Measurements from ENCODE around the gene GPR155. TPM values are rescaled to one million over a fixed set of nuclear protein-coding genes. Genes with fewer than 3 reads are reported as not detected.
A peak's percentile ranks its signal among the peaks of the same experiment; 100 is the strongest.

The GPR155 gene
- total and polyA plus RNA-seq, 9 of the 15 experiments (the other 6 are each of a cell fraction or from before 2014, with no cell fraction given) = 0.04 to 0.40 (median 0.11) TPM; not detected in 1

DNA sequence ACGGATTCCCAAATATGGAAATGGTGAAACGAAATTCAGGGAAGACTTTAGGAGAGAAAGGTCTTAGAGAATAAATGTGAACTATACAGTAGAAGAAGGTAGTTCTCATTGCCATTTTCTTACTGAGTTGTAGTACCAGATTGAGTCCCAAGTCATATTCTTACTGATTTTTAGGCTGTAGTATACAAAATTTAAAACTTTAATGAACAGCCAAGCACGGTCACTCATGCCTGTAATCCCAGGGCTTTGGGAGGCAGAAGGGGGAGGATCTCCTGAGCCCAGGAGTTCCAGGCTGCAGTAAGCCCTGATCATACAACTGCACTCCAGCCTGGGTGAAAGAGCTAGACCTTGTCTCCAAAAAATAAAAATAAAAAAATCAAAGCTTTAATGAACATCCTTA, 89.1 kb downstream of the GPR155 start (continued):
- no peak for TF ChIP-seq CBFA2T3 (IDR thresholded peaks at IDR 0.05)

DNA sequence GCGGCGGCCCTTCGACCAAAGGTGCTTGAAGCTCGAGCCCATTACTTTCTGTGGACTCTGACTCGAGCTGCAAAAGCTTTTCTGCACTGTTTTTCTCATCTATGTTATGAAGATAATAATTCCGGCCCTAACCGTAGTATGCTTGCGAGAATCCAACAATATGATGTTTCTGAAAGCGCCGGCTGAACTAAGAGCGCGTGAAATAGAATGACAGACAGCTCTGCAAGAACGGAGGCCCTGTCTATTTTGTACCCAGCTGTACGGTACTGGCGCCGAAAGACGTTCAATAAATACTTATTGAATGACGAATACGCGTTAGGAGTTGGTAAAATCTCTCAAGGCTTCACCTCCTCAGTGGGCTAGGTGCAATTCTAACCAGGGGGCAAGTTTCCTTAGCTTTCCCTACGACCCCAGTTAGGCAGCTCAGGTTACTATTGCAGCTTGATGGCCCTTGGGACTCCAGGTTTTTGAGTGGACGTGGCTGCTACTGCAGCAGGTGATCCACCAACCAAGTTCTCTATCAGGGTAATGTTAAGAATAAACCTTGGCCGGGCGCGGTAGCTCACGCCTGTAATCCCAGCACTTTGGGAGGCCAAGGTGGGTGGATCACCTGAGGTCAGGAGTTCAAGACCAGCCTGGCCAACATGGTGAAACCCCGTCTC, 90.7 kb downstream of the GPR155 start:
- Histone ChIP-seq H3K4me3 (peak overlapping the region; percentile 76), H3K4me1 (replicated peaks in 1 of 2; ENCODE audit: control insufficient read depth in 2 of 2, insufficient read depth in 2 of 2, low read length in 2 of 2) (peaks cover 4 to 5% of the 10 kb centered on the region in 2 experiments; a peak in 1 of 5 replicates), H2AFZ (ENCODE audit: low read depth, low read length) (peak overlapping the region; percentile 95), H4K20me1 (replicated peaks; ENCODE audit: control insufficient read depth, insufficient read depth, low read length) (no peaks in the 10 kb centered on the region), H3K27ac (ENCODE audit: extremely low read depth, low read depth, low read length) (peak overlapping the region; percentile 78), H3K4me2 (ENCODE audit: insufficient read depth, low read length) (peak overlapping the region; percentile 92), H3K9ac (ENCODE audit: insufficient read depth in 1 of 2, low read depth in 2 of 2, low read length in 2 of 2) (peak overlapping the region; percentile 84 to 96), H3K9me3 (replicated peaks; ENCODE audit: control insufficient read depth, insufficient read depth, low read depth, low read length) (no peaks in the 10 kb centered on the region), H3K36me3 (ENCODE audit: control insufficient read depth, insufficient read depth, low read length) (no peaks in the 10 kb centered on the region), H3K79me2 (ENCODE audit: control insufficient read depth, insufficient read depth, low read length) (peaks cover 31% of the 10 kb centered on the region), H3K27me3 (ENCODE audit: control insufficient read depth in 2 of 2, insufficient read depth in 2 of 2, low read length in 2 of 2) (no peaks in the 10 kb centered on the region), H3K9me1 (ENCODE audit: control insufficient read depth, insufficient read depth, low read length) (no peaks in the 10 kb centered on the region)
- ChIA-PET POLR2A (interaction anchor here (0.6 to 1.6 kb wide), 12 partner anchors 9 to 335 kb away, joined by 3 to 10 read pairs (median 3); no protein-coding TSS in a partner anchor), CTCF (ENCODE audit: low intra/inter-chr PET ratio) (no interaction called here)
- ATAC-seq (peak; percentile 68), FAIRE-seq (no peak), DNase-seq (ENCODE audit: extremely low read depth in 1 of 4, low spot score in 3 of 4) (peak in 2 of 4 experiments; percentile 17 to 31)
- BruUV-seq (replicated peaks) = TSS peak; percentile 63
- in situ Hi-C loops (cut with MboI) = no loop called here
- intact Hi-C loops (cut with micrococcal nuclease) = no loop called here
- 9% methylated on average over 27 of the region's 27 CpGs for WGBS (ENCODE audit: insufficient coverage, low coverage, missing lambda C conversion rate)
- TF ChIP-seq, protein P1, sequence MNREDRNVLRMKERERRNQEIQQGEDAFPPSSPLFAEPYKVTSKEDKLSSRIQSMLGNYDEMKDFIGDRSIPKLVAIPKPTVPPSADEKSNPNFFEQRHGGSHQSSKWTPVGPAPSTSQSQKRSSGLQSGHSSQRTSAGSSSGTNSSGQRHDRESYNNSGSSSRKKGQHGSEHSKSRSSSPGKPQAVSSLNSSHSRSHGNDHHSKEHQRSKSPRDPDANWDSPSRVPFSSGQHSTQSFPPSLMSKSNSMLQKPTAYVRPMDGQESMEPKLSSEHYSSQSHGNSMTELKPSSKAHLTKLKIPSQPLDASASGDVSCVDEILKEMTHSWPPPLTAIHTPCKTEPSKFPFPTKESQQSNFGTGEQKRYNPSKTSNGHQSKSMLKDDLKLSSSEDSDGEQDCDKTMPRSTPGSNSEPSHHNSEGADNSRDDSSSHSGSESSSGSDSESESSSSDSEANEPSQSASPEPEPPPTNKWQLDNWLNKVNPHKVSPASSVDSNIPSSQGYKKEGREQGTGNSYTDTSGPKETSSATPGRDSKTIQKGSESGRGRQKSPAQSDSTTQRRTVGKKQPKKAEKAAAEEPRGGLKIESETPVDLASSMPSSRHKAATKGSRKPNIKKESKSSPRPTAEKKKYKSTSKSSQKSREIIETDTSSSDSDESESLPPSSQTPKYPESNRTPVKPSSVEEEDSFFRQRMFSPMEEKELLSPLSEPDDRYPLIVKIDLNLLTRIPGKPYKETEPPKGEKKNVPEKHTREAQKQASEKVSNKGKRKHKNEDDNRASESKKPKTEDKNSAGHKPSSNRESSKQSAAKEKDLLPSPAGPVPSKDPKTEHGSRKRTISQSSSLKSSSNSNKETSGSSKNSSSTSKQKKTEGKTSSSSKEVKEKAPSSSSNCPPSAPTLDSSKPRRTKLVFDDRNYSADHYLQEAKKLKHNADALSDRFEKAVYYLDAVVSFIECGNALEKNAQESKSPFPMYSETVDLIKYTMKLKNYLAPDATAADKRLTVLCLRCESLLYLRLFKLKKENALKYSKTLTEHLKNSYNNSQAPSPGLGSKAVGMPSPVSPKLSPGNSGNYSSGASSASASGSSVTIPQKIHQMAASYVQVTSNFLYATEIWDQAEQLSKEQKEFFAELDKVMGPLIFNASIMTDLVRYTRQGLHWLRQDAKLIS (CRISPR knock-in tag; IDR thresholded peaks at IDR 0.05) = peak; percentile 39; the same call in 1 of the 2 replicates
- peak; percentile 86; the same call in 1 of the 2 replicates for TF ChIP-seq TGIF2 (CRISPR knock-in tag; IDR thresholded peaks at IDR 0.05)
- TF ChIP-seq, protein P2, sequence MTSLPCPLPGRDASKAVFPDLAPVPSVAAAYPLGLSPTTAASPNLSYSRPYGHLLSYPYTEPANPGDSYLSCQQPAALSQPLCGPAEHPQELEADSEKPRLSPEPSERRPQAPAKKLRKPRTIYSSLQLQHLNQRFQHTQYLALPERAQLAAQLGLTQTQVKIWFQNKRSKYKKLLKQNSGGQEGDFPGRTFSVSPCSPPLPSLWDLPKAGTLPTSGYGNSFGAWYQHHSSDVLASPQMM (CRISPR knock-in tag; IDR thresholded peaks at IDR 0.05) = no peak
- TF ChIP-seq POLR3A (IDR thresholded peaks at IDR 0.05; ENCODE audit: borderline replicate concordance, extremely low read depth, insufficient read depth, insufficient read length) = no peak
- TF ChIP-seq, protein P3, sequence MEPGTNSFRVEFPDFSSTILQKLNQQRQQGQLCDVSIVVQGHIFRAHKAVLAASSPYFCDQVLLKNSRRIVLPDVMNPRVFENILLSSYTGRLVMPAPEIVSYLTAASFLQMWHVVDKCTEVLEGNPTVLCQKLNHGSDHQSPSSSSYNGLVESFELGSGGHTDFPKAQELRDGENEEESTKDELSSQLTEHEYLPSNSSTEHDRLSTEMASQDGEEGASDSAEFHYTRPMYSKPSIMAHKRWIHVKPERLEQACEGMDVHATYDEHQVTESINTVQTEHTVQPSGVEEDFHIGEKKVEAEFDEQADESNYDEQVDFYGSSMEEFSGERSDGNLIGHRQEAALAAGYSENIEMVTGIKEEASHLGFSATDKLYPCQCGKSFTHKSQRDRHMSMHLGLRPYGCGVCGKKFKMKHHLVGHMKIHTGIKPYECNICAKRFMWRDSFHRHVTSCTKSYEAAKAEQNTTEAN (CRISPR knock-in tag; IDR thresholded peaks at IDR 0.05) = no peak
- peak; percentile 77; the same call in 1 of the 2 replicates for TF ChIP-seq KAT7 (CRISPR knock-in tag; IDR thresholded peaks at IDR 0.05; ENCODE audit: borderline replicate concordance)
- peak; percentile 90 for TF ChIP-seq ZFP1 (CRISPR knock-in tag; IDR thresholded peaks at IDR 0.05)
- no peak for TF ChIP-seq ZNF121 (CRISPR knock-in tag; conservative IDR thresholded peaks at IDR 0.05)
- TF ChIP-seq LCOR (CRISPR knock-in tag; IDR thresholded peaks at IDR 0.05) = peak; percentile 53; the same call in 1 of the 2 replicates

All from K562 (cell line).